A673 (cell line): ENCODE results near the gene SUN1. TPM values are rescaled to one million over a fixed set of nuclear protein-coding genes. Genes with fewer than 3 reads are reported as not detected.
A peak's percentile ranks its signal among the peaks of the same experiment; 100 is the strongest.

ENCODE experiments used
- BruUV-seq: library from RNA; stranded (reverse); fragments of 400-500 nt; replicated peaks from 2 replicates; lab custom pipeline; 2021; lab: Mats Ljungman, UMichigan
- CTCF ChIA-PET: fragments of 300-600 bp; sonication (Branson Sonifier 250); formaldehyde crosslinking; loops from one replicate; lab custom pipeline; 2022; ENCODE audit warnings: antibody characterized with exemption; lab: Charles Lee
- POLR2A ChIA-PET: fragments of 300-600 bp; sonication (Branson Sonifier 250); formaldehyde crosslinking; loops from one replicate; lab custom pipeline; 2022; ENCODE audit warnings: antibody characterized with exemption; ENCODE audit not compliant: low non-redundant PET; lab: Charles Lee
- DNase-seq: peaks from one replicate; pipeline ENCODE4 v3.0.0-alpha.2; 2015; ENCODE audit warnings: low spot score
- H3K27ac ChIP-seq: fragments of 200-600 bp; sonication (generic); 2 replicates; pipeline ENCODE4 v1.5.1; 2016; ENCODE audit warnings: mixed run types, low read depth, mild to moderate bottlenecking, mixed read lengths, antibody characterized with exemption, low read length; ENCODE audit not compliant: poor library complexity, severe bottlenecking
- H3K27me3 ChIP-seq: fragments of 200-600 bp; sonication (generic); replicated peaks from 2 replicates; pipeline ENCODE4 v1.6.1; 2017; ENCODE audit warnings: mixed run types, low read depth, mild to moderate bottlenecking, mixed read lengths, antibody characterized with exemption, low read length; ENCODE audit not compliant: insufficient read depth, poor library complexity
- H3K36me3 ChIP-seq: fragments of 200-600 bp; sonication (generic); 2 replicates; pipeline ENCODE4 v1.6.1; 2016; ENCODE audit warnings: mixed run types, mild to moderate bottlenecking, mixed read lengths, antibody characterized with exemption, low read length; ENCODE audit not compliant: insufficient read depth, poor library complexity, severe bottlenecking
- H3K4me1 ChIP-seq: fragments of 200-600 bp; sonication (generic); 2 replicates; pipeline ENCODE4 v1.6.1; 2017; ENCODE audit warnings: mixed run types, mild to moderate bottlenecking, mixed read lengths, antibody characterized with exemption, low read length; ENCODE audit not compliant: insufficient read depth, poor library complexity, severe bottlenecking
- H3K4me3 ChIP-seq: fragments of 200-600 bp; sonication (generic); 2 replicates; pipeline ENCODE4 v1.5.1; 2016; ENCODE audit warnings: low read depth, mixed run types, mild to moderate bottlenecking, mixed read lengths, low read length; ENCODE audit not compliant: poor library complexity, severe bottlenecking
- H3K9me3 ChIP-seq: fragments of 200-600 bp; sonication (generic); 2 replicates; pipeline ENCODE4 v1.6.1; 2016; ENCODE audit warnings: mixed run types, low read depth, mild to moderate bottlenecking, mixed read lengths, antibody characterized with exemption, low read length; ENCODE audit not compliant: poor library complexity, severe bottlenecking
- CTCF ChIP-seq: fragments of 300-800, 200-600 bp; sonication (generic); conservative IDR thresholded peaks from 2 replicates; pipeline ENCODE4 v1.5.1; 2017; ENCODE audit warnings: low read depth, mild to moderate bottlenecking, antibody characterized with exemption, low read length, moderate library complexity, mixed read lengths
- EZH2 ChIP-seq: fragments of 200-600 bp; sonication (generic); IDR thresholded peaks from 2 replicates; pipeline ENCODE4 v1.6.1; 2017; ENCODE audit warnings: borderline replicate concordance, low read depth, mild to moderate bottlenecking, mixed read lengths, antibody characterized with exemption, low read length; ENCODE audit not compliant: poor library complexity, severe bottlenecking
- intact Hi-C: fragments of 100-400 bp; cut with micrococcal nuclease; formaldehyde crosslinking; loops from one replicate; pipeline ENCODE4 v1.10.0; 2022; ENCODE audit not compliant: unreplicated experiment
- total RNA-seq: library from RNA; stranded (reverse); gene quantifications from 2 replicates; pipeline ENCODE4 v1.2.3, GENCODE V29; 2021

The SUN1 gene
- total RNA-seq, 1 experiment from 2014 or later: 189 TPM

GRCh38 chr7:875476-876076, 43.3 kb downstream of the SUN1 start:
- DNase-seq: no peak
- intact Hi-C loops: no loop called here
- POLR2A ChIA-PET: interaction anchor here (0.6 kb wide), 1 partner anchor 168 kb away, joined by 7 read pairs; no protein-coding TSS in a partner anchor
- BruUV-seq: no TSS peak
- Histone ChIP-seq H3K27me3 (no peaks in the 10 kb centered on the region), H3K4me1 (peaks cover 18% of the 10 kb centered on the region), H3K4me3 (peak overlapping the region; percentile 24), H3K36me3 (peaks cover 27% of the 10 kb centered on the region), H3K27ac (peak overlapping the region; percentile 55), H3K9me3 (no peaks in the 10 kb centered on the region)
- CTCF ChIA-PET: no interaction called here
- TF ChIP-seq CTCF: no peak
- TF ChIP-seq EZH2: no peak

GRCh38 chr7:876077-876971, 44.0 kb downstream of the SUN1 start, which contains the start of gene GET4:
TSS of gene GET4 (plus strand) at chr7:876554. CDS start at chr7:876646, 92 bp downstream.
- CTCF ChIA-PET: no interaction called here
- no peaks in the 10 kb centered on the region for H3K27me3 ChIP-seq
- H3K4me3 ChIP-seq: peak within 1 kb of the TSS; percentile 98
- intact Hi-C loops: no loop called here
- peaks cover 23% of the 10 kb centered on the region for H3K36me3 ChIP-seq
- POLR2A ChIA-PET: no interaction called here
- no peak for TF ChIP-seq EZH2
- peak; percentile 22; the same call in 1 of the 2 replicates for TF ChIP-seq CTCF
- peak within 1 kb of the TSS; percentile 85 for H3K27ac ChIP-seq
- no peaks in the 10 kb centered on the region for H3K9me3 ChIP-seq
- no TSS peak for BruUV-seq
- H3K4me1 ChIP-seq: peaks cover 18% of the 10 kb centered on the region
- peak; percentile 95 for DNase-seq

- Histone ChIP-seq H3K36me3 (peaks cover 23% of the 10 kb centered on the region), H3K9me3 (no peaks in the 10 kb centered on the region), H3K4me3 (peak overlapping the region; percentile 98), H3K27me3 (no peaks in the 10 kb centered on the region), H3K4me1 (peaks cover 18% of the 10 kb centered on the region), H3K27ac (peak overlapping the region; percentile 85)
- intact Hi-C loops: no loop called here
- BruUV-seq: no TSS peak
- CTCF ChIA-PET: no interaction called here
- TF ChIP-seq EZH2: no peak
- TF ChIP-seq CTCF: no peak
- POLR2A ChIA-PET: no interaction called here
- no peak for DNase-seq
Observed at GRCh38 chr7:876972-877311, 44.7 kb downstream of the SUN1 start.
